Duodenal mucosa (tissue), 2 donors: ENCODE data around the gene NLN.
"Not testable (repeated sequence)": the region's sequence is repeated elsewhere in the genome, so short reads cannot be mapped to it uniquely, and the experiment has no call there.

ENCODE experiments used
- H3K27ac ChIP-seq: one replicate; pipeline ENCODE4 v1.7.0; 2013; ENCODE audit warnings: low read depth, low read length
- H3K27me3 ChIP-seq, 2 donors: one replicate each; pipeline ENCODE4 v1.7.0; 2013; ENCODE audit warnings: low read length in 2 of 2, control low read depth in 1 of 2; ENCODE audit not compliant: insufficient read depth in 2 of 2, control insufficient read depth in 1 of 2
- H3K36me3 ChIP-seq, 2 donors: one replicate each; pipeline ENCODE4 v1.7.0; 2013; ENCODE audit warnings: low read length in 2 of 2, control low read depth in 1 of 2; ENCODE audit not compliant: insufficient read depth in 2 of 2, control insufficient read depth in 1 of 2
- H3K4me1 ChIP-seq, 2 donors: one replicate each; pipeline ENCODE4 v1.7.0; 2013; ENCODE audit warnings: low read length in 2 of 2, control low read depth in 1 of 2; ENCODE audit not compliant: insufficient read depth in 2 of 2, control insufficient read depth in 1 of 2
- H3K4me3 ChIP-seq, 2 donors: one replicate each; pipeline ENCODE4 v1.7.0; 2013; ENCODE audit warnings: low read length in 2 of 2, low read depth in 1 of 2
- H3K9ac ChIP-seq, 2 donors: one replicate each; pipeline ENCODE4 v1.7.0; 2013; ENCODE audit warnings: low read length in 2 of 2, low read depth in 1 of 2
- H3K9me3 ChIP-seq, 2 donors: one replicate each; pipeline ENCODE4 v1.7.0; 2013; ENCODE audit warnings: low read length in 2 of 2, control low read depth in 1 of 2; ENCODE audit not compliant: control insufficient read depth in 1 of 2

NLN gene

GRCh38 chr5:65835191-65835590 is 113.2 kb downstream of the NLN start:
- Histone ChIP-seq H3K36me3 (no peaks in the 10 kb centered on the region), H3K9me3 (no peaks in the 10 kb centered on the region), H3K27ac (no peak overlapping the region), H3K27me3 (no peaks in the 10 kb centered on the region), H3K4me1 (peaks cover 0 to 2% of the 10 kb centered on the region in 2 donors), H3K4me3 (no peak overlapping the region), H3K9ac (no peak overlapping the region)

GRCh38 chr5:65837139-65837538 is 115.1 kb downstream of the NLN start:
- H3K4me3 ChIP-seq: no peak overlapping the region
- peaks cover 0 to 4% of the 10 kb centered on the region in 2 donors for H3K27me3 ChIP-seq
- no peak overlapping the region for H3K27ac ChIP-seq
- no peaks in the 10 kb centered on the region for H3K36me3 ChIP-seq
- no peak overlapping the region for H3K9ac ChIP-seq
- H3K9me3 ChIP-seq: no peaks in the 10 kb centered on the region
- H3K4me1 ChIP-seq: peaks cover 0 to 2% of the 10 kb centered on the region in 2 donors

DNA sequence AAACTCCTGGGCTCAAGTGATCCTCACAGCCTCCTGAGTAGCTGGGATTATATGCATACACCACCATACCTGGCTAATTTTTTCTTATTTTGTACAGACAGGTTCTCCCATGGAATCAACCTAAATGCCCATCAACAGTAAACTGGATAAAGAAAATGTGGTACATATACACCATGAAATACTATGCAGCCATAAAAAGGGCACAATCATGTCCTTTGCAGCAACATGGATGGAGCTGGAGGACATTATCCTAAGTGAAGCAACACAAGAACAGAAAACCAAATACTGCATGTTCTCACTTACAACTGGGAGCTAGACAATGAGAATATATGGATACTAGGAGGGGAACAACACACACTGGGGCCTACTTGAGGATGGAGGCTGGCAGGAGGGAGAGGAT is 117.2 kb downstream of the NLN start:
- not testable (repeated sequence) for H3K27me3 ChIP-seq, H3K36me3 ChIP-seq, H3K4me1 ChIP-seq

GRCh38 chr5:65840071-65840470 is 118.1 kb downstream of the NLN start:
- Histone ChIP-seq H3K4me3 (no peak overlapping the region), H3K27me3 (peaks cover 0 to 4% of the 10 kb centered on the region in 2 donors), H3K36me3 (no peaks in the 10 kb centered on the region), H3K9ac (no peak overlapping the region), H3K9me3 (no peaks in the 10 kb centered on the region), H3K27ac (no peak overlapping the region), H3K4me1 (peaks cover 0 to 2% of the 10 kb centered on the region in 2 donors)

More for the DNA sequence above, 117.2 kb downstream of the NLN start:
- H3K4me3 ChIP-seq, H3K27ac ChIP-seq, H3K9me3 ChIP-seq, H3K9ac ChIP-seq: not testable (repeated sequence)

DNA sequence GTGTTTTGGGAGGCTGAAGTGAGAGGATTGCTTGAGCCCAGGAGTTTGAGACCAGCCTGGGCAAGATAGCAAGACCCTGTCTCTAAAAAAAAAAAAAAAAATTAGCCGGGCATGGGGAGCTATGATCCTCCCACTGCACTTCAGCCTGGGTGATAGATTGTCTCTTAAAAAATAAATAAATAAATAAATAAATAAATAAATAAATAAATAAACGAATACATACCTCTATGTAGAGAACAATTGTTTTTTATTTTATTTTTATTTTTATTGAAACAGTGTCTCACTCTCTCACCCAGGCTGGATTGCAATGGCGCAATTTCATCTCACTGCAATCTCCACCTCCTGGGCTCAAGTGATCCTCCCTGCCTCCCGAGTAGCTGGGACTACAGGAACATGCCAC is 122.8 kb downstream of the NLN start:
- not testable (repeated sequence) for H3K4me3 ChIP-seq, H3K27me3 ChIP-seq, H3K9ac ChIP-seq, H3K9me3 ChIP-seq, H3K27ac ChIP-seq, H3K4me1 ChIP-seq, H3K36me3 ChIP-seq

DNA sequence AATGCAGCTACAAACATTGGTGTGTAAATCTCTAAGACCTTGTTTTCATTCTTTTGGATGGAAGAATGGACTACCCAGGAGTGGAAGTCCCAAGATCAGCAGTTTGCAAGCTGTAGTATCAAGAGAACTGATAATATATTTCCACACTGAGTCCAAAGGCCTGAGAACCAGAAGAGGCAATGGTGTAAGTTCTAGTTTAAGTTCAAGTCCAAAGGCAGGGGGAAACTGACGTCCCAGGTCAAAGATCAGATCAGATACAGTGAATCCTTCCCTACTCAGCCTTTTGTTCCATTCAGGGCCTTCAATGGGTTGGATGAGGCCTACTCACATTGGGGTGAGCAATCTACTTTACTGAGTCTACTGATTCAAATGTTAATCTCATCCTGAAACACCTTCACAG is 124.1 kb downstream of the NLN start:
- Histone ChIP-seq H3K27ac (no peak overlapping the region), H3K4me1 (no peaks in the 10 kb centered on the region), H3K36me3 (no peaks in the 10 kb centered on the region), H3K9me3 (no peaks in the 10 kb centered on the region), H3K27me3 (peaks cover 0 to 4% of the 10 kb centered on the region in 2 donors), H3K4me3 (no peak overlapping the region), H3K9ac (no peak overlapping the region)

DNA sequence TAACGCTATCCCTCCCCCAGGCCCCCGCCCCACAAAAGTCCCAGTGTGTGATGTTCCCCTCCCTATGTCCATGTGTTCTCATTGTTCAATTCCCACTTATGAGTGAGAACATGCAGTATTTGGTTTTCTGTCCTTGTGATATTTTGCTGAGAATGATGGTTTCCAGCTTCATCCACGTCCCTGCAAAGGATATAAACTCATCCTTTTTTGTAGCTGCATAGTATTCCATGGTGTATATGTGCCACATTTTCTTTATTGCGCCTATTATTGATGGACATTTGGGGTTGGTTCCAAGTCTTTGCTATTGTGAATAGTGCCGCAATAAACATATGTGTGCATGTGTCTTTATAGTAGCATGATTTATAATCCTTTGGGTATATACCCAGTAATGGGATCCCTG is 125.0 kb downstream of the NLN start:
- not testable (repeated sequence) for H3K4me1 ChIP-seq, H3K9ac ChIP-seq, H3K27ac ChIP-seq, H3K9me3 ChIP-seq, H3K36me3 ChIP-seq, H3K4me3 ChIP-seq, H3K27me3 ChIP-seq

DNA sequence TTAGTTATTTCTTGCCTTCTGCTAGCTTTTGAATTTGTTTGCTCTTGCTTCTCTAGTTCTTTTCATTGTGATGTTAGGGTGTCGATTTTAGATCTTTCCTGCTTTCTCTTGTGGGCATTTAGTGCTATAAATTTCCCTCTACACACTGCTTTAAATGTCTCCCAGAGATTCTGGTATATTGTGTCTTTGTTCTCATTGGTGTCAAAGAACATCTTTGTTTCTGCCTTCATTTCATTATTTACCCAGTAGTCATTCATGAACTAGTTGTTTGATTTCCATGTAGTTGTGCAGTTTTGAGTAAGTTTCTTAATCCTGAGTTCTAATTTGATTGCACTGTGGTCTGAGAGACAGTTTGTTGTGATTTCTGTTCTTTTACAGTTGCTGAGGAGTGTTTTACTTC is 127.9 kb downstream of the NLN start:
- not testable (repeated sequence) for H3K36me3 ChIP-seq, H3K9ac ChIP-seq, H3K4me3 ChIP-seq, H3K4me1 ChIP-seq, H3K27me3 ChIP-seq, H3K27ac ChIP-seq, H3K9me3 ChIP-seq

DNA sequence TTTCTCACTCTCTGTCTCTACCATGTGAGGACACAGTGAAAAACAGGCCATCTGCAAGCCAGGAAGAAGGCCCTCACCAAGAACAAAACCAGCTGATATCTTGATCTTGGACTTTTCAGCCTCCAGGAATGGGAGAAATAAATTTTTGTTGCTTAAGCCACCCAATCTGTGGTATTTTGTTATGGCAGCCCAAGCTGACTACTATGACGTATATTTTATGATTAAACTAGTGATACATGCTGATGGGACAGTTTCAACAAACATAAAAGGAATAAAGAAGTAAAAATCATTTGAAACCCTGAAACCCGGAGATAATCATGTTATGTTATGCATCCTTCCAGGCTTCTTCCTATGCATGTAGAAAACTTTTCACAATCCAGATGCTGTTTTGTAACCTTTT is 132.9 kb downstream of the NLN start:
- H3K27ac ChIP-seq: no peak overlapping the region
- no peaks in the 10 kb centered on the region for H3K4me1 ChIP-seq
- no peak overlapping the region for H3K4me3 ChIP-seq

GRCh38 chr5:65855766-65856315 is 133.8 kb downstream of the NLN start:
- Histone ChIP-seq H3K4me3 (no peak overlapping the region), H3K27me3 (peaks cover 0 to 5% of the 10 kb centered on the region in 2 donors), H3K4me1 (no peaks in the 10 kb centered on the region), H3K27ac (no peak overlapping the region), H3K9ac (no peak overlapping the region), H3K36me3 (no peaks in the 10 kb centered on the region), H3K9me3 (no peaks in the 10 kb centered on the region)

More for the DNA sequence above, 132.9 kb downstream of the NLN start:
- Histone ChIP-seq H3K9ac (no peak overlapping the region), H3K9me3 (no peaks in the 10 kb centered on the region), H3K27me3 (peaks cover 0 to 5% of the 10 kb centered on the region in 2 donors), H3K36me3 (no peaks in the 10 kb centered on the region)

- Histone ChIP-seq H3K36me3 (no peaks in the 10 kb centered on the region), H3K4me1 (no peaks in the 10 kb centered on the region), H3K9me3 (no peaks in the 10 kb centered on the region), H3K9ac (no peak overlapping the region), H3K27ac (no peak overlapping the region), H3K4me3 (no peak overlapping the region), H3K27me3 (peaks cover 0 to 5% of the 10 kb centered on the region in 2 donors)
Measured at GRCh38 chr5:65856520-65856919, 134.5 kb downstream of the NLN start.
